HG02981 (cell line): ENCODE data around the gene INTS7.

Source experiments
- ATAC-seq: cut with Tn5 transposase; IDR thresholded peaks from one replicate; pipeline ENCODE4 v1.9.1; 2021; ENCODE audit warnings: mild to moderate bottlenecking, moderate library complexity; ENCODE audit not compliant: unreplicated experiment

INTS7 gene

DNA sequence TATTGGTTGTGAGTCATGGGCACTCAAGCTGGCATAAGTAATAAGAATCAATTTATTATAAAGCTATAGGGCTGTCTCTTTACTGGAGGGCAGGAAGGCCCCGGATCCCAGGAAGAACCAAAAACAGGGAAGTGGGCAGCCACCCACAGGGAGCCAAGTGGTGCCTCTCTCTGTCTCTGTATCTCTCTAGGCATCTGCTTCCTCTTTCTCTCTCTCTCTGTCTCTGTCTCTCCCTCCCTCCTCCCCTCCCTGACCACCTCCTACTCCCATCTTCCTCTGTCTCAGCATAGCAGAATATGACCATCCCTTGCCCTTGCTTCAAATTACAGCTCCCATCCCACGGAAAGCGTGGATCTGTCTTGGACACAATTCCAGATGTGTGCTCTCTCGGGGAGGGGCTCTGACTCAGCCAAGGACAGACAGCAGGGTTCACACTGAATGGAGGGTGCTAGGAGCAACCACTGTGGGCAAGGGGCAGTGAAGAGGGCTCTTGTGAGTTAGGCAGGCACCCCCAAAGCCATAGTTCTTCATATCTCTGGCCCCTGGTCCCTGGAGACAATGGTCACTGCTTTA, 124.4 kb downstream of the INTS7 start:
- no peak for ATAC-seq

DNA sequence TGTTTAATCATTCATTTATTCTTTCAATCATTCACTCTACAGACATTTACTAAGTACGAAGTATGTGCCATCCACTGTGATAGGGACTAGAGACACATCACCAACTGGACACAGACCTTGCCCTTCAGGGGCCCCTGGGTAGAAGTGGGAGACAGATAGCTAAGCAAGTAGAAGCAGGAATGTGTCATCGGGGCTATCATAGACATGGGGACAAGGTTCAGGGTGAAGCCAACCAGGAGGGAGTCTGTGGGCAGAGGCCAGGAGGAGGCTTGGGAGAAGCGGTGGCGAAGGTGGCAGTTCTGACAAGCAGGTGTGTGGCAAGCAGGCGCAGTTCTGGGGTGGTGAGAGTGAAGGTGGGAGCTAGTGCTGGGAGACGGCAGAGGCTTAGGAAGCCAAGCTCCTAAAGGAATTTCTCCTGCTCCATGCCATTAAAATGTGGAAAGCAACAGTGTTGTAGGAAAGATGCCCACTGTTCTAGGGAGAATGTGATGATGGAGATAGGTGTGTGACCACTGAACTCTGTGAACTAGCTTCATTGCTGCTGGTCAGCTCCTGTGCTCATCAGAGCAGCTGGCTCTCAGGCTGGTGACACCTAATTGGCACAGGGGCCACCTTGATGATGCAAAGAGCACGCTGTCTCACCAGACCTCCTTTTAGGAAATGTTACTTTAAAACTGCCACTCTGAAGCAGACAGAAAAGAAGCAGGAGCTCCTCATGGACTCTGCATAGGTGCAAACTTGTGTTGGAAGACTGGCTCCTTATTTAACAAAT, 125.1 kb downstream of the INTS7 start:
- no peak for ATAC-seq

DNA sequence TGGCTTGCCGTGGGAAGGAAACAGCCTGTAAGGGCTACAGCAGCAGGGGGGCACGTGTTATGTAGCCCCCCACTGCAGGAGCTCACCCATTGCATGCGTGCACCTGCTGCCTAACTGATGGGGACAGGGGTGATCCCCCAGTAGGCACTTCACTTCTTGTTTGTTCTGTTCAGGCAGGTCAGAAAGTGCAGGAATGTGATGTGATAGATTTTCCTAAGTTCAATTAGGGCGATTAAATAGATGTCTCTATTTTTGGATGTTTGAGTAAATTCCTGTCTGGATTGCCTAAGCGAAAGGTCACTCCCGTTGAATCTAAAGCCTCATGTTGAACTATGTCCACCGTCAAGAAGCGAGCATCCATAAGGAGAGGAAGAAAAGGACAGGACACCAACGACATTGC, 126.0 kb downstream of the INTS7 start:
- no peak for ATAC-seq

DNA sequence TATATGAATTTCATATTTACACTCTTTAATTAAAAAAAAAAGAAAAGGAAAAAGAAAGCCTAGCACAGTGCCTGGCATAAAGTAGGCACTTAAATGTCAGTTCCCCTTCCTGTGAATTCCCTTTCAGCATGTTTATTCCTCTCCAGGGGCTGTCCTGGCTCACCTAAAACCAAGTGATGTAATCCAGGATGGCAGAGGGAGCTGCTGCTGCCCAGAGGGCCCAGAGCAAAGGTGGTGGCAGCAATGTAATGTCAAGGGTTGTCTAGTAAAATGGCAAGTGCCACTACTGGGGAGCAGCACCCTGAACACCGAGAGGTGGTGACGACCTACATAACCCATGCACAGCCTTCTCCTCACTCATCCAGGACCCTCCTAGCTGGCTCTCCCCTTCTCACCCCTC, 126.4 kb downstream of the INTS7 start:
- ATAC-seq = no peak

DNA sequence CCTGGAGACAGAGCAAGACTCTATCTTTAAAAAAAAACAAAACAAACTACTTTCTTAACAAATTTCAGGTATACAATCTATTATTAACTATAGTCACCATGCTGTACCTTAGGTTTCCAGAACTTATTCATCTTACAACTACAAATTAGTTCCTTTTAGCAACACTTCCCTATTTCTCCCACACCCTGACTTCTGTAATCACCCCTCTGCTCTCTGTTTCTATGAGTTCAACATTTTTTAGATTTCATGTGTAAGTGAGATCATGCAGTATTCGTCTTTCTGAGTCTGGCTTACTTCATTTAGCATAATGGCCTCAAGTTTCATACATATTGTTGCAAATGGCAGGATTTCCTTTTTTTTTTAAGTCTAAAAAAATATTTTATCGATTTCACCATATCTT, 126.9 kb downstream of the INTS7 start:
- ATAC-seq = no peak

DNA sequence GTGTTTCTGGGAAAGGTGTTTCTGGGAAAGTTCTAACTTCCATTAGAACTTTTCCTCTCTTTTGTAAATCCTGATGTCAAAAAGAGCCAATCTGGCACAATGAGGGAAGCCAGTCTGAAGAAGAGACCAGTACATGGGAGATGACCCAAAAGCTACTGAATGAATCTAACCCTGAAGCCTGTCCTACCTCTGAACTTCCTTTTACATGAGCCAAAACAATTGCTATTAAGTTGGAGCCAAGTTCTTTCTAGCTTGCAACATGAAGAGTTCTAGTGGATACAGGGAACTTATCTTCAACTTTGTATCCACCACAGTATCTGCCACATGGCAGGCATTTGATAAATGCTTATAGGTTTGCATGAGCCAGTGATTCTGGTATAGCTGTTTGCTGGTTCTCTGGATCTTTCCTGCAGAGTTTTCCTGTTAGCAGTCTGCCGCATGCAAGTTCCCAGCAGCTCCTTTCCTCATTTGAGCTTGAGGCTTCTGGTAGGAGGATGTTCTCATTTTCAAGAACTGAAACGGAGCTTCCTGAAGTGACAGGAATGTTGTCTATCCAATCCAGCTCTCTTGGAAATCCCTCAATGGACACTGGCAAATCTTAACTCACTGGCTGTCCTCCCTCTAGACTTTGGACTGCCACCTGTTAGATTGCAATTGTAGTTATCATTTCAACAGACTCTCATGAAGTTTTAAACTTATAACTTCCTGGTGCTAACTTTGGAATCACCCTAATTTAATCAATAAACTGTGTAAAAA, 131.7 kb downstream of the INTS7 start:
- no peak for ATAC-seq

DNA sequence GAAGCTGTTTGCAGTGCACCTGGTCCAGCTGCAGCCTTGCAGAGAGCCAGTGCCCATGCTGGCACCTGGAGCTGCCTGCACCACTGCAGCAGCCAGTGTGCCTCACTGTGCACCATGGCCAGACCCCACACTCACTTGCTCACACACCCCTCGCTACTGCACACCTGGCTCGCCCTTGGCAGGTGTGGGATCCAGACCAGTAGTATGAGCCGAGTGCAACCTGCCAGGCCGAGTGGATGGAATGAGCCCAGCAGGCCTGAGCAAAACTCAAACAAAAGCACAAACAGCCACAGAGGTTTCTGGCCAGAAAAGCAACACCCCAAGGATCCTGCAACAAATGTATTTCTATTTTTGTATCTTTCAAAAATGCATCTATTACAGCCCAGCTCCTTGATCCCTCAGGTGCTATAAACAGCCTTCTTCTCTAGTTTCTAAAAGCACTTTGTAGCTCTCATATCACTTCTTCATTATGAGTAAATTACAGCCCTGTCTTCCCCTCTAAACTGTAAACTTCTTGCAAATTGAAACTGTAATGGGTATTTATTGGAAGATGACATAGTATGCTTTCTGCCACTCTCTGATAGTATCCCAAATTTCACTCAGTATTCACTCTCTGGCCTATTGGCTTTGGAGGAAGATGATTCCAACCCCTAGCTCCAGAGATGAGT, 132.6 kb downstream of the INTS7 start:
- no peak for ATAC-seq

DNA sequence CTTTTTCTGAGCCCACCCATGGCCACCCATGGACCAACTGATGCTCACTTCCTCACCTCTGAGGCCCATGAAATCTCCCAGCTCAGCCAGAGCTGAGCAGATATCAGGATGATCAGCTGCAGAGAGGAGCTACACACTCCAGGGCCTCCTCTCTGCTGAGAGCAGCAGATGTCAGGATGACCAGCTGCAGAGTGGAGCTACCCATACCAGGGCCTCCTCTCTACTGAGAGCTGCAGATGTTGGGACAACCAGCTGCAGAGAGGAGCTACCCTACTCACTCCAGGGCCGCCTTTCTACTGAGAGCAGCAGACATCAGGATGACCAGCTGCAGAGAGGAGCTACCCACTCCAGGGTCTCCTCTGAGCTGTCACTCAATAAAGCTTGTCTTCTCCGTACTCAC, 133.4 kb downstream of the INTS7 start:
- no peak for ATAC-seq

DNA sequence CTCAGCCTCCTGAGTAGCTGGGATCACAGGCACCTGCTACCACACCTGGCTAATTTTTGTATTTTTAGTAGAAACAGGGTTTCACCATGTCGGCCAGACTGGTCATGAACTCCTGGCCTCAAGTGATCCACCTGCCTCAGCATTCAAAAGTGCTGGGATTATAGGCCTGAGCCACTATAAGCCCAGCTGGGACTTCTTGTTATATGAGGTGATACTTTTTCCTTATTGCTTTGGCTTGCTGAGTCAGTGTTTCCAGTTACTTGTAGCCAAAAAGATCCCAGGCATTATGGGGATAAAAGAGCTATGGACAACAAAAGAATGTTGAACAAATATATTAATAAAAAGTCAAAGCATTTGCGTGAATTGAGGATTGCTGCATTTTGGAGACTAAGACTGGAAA, 134.9 kb downstream of the INTS7 start:
- no peak for ATAC-seq

DNA sequence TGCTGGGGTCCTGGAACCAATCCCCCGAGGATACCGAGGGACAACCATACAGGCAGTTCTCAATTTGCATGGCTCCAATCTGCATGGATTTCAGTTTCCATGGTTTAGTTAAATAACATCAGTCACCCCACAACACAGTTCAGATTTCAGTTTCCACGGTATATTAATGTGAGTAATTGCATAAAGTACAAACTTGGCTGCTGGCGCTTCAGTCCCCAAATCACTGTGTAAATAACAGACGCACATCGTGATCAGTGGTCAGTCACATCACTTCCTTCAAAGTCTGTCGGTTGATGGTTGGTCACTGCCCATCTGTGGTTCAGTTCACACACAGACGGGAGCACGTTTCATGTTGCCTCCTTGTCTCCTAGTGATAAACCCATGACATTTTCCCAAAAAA, 138.4 kb downstream of the INTS7 start:
- ATAC-seq = no peak

DNA sequence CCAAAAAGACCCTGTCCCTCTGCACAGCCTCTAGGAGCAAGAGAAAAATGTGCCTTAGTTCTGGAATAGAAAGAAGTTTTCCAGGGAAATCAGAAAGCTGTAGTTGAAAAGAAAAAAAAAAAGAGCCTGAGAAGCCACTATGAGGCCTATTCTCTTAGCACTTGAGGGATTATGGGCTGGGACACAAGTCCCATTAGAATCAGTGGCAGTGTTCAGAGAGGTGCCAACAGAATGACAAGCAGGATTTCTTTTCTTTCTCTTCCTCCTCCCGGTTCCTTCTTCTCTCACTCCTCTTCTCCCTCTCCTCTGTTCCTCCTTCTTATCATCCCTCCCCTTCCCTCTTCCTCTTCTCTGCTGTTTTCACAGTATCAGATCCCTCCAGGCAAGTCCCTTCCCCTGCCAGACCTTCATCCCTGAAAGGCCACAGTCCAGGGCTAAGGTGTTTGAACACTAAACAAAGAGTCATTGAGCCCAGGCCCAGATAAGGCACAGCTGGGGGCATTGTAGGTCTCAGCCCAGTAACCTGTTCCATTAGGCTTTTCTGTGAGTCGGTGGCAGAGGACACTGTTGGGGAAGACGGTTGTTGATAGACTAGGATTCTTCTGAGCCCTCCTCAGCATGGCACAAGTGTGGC, 140.1 kb downstream of the INTS7 start:
- ATAC-seq = no peak

DNA sequence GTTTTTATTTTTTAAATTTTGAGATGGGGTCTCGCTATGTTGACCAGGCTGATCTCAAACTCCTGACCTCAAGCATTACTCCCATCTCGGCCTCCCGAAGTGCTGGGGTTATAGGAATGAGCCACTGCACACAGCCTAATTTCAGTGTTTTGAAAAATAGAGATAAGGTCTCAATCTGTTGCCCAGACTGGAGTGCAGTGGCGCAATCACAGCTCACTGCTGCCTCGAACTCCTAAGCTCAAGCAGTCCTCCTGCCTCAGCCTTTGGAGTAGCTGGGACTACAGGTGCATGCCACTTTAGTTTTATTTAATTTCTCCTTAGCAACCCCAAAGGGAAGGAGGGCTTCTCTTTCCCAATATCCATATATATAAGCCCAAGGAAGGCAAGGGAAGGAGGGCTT, 141.0 kb downstream of the INTS7 start:
- ATAC-seq = no peak

DNA sequence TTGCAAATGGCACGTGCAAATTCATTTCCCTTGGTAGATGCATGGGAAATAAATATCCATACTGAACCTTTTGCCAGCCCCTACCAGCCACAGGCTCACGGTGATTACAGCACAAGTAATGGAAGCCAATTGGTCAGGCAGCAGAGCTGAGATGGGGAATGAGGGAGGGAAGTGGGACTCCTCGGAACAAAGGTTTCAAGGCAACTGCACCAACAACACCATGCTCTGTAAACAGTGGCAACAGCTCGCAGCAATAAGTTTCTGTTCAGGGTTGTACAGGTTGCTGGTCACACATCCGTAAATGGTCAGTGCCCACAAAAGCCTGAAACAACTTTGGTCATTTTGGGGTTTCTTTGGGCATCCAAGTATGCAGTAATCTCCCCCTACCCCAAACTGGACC, 142.1 kb downstream of the INTS7 start:
- no peak for ATAC-seq

DNA sequence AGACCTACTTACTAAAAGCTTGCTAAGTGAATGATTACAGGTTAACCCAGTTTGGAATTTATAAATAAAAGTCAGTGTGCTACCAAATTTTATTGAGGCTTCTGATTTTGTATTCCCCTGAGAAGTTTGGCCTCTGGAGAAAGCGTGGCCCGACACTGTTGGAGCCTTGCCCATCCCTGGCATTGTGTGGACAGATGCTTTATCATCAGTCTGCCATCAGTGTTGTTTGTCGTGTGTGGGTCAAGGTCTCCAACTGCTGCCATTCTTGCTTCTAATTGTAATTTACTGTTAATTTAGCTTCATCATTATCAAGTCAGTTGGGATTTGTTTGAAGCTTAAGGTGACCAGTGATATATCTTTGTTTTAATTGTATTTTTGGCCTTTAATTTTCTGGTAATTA, 142.8 kb downstream of the INTS7 start:
- ATAC-seq = no peak

DNA sequence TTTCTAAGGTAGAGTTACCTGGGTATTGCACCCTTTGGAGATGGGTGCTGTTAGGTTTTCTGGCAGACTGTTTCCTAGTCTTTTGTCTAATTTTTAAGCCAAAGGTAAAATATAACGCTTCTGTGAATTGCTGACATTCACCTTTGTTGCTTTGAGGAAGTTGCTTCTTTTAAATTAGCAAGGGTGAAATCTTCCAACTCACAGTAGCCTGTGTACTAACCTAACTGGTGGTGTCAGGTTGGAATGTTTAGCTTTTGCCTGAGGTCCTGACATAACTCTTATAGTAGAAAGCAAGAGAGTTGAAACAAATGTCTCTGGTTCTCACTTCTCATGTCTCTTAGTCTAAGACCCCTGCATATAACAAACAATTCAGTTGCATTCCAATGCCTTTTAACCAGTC, 143.6 kb downstream of the INTS7 start:
- ATAC-seq = no peak
